HG02885 (cell line): ENCODE measurements around the gene UBE2E2.

ENCODE experiments used
- ATAC-seq: cut with Tn5 transposase; IDR thresholded peaks from one replicate; pipeline ENCODE4 v1.9.1; 2021; ENCODE audit warnings: mild to moderate bottlenecking; ENCODE audit not compliant: unreplicated experiment, poor library complexity

UBE2E2 gene

GRCh38 chr3:23552506-23552905 lies 349.4 kb downstream of the UBE2E2 start:
- ATAC-seq: no peak

- no peak for ATAC-seq
These were observed 350.2 kb downstream of the UBE2E2 start for GRCh38 chr3:23553353-23553752.

- no peak for ATAC-seq
These were observed 362.1 kb downstream of the UBE2E2 start for GRCh38 chr3:23565041-23565775.

GRCh38 chr3:23566499-23566898 lies 363.4 kb downstream of the UBE2E2 start:
- ATAC-seq: peak; percentile 71

- ATAC-seq: peak; percentile 51
These were observed 364.8 kb downstream of the UBE2E2 start for GRCh38 chr3:23567917-23568316.

GRCh38 chr3:23573827-23574226 lies 370.7 kb downstream of the UBE2E2 start:
- no peak for ATAC-seq

- ATAC-seq: no peak
These were observed 371.7 kb downstream of the UBE2E2 start for GRCh38 chr3:23574822-23575315.

GRCh38 chr3:23575697-23576096 lies 372.6 kb downstream of the UBE2E2 start:
- ATAC-seq: no peak

GRCh38 chr3:23576379-23576959 lies 373.3 kb downstream of the UBE2E2 start:
- no peak for ATAC-seq

- ATAC-seq: no peak
These were observed 377.1 kb downstream of the UBE2E2 start for GRCh38 chr3:23580096-23580713.

- no peak for ATAC-seq
These were observed 381.0 kb downstream of the UBE2E2 start for GRCh38 chr3:23583980-23584740.

GRCh38 chr3:23587513-23587912 lies 384.4 kb downstream of the UBE2E2 start:
- no peak for ATAC-seq

GRCh38 chr3:23588547-23588946 lies 385.4 kb downstream of the UBE2E2 start:
- ATAC-seq: no peak

- no peak for ATAC-seq
These were observed 386.5 kb downstream of the UBE2E2 start for GRCh38 chr3:23589602-23590001.

GRCh38 chr3:23590424-23591273 lies 387.5 kb downstream of the UBE2E2 start:
- ATAC-seq: peak; percentile 96

- no peak for ATAC-seq
These were observed 388.2 kb downstream of the UBE2E2 start for GRCh38 chr3:23591374-23591773.

- ATAC-seq: no peak
These were observed 390.1 kb downstream of the UBE2E2 start for GRCh38 chr3:23592961-23593931.

- no peak for ATAC-seq
These were observed 390.9 kb downstream of the UBE2E2 start for GRCh38 chr3:23594066-23594465.
